Measurements from ENCODE around the gene DYNC2H1. TPM values are rescaled to one million over a fixed set of nuclear protein-coding genes. Genes with fewer than 3 reads are reported as not detected.

Gene DYNC2H1
- total RNA-seq, 4 donors from 2014 or later, result 4.7 to 14.0 (median 8.1) TPM

GRCh38 chr11:103215812-103216211 lies 106.6 kb downstream of the DYNC2H1 start:
- Histone ChIP-seq H3K27me3 (no peaks in the 10 kb centered on the region), H3K27ac (no peak overlapping the region), H3K4me1 (no peaks in the 10 kb centered on the region), H3K9me3 (no peaks in the 10 kb centered on the region), H3K36me3 (no peaks in the 10 kb centered on the region), H3K4me3 (no peak overlapping the region)
- DNase-seq, result no peak
- TF ChIP-seq CTCF (IDR thresholded peaks at IDR 0.05) (no peak), POLR2A (IDR thresholded peaks at IDR 0.05) (no peak)

- Histone ChIP-seq H3K9me3 (no peaks in the 10 kb centered on the region), H3K36me3 (no peaks in the 10 kb centered on the region), H3K27me3 (no peaks in the 10 kb centered on the region), H3K27ac (no peak overlapping the region), H3K4me3 (no peak overlapping the region), H3K4me1 (no peaks in the 10 kb centered on the region)
- DNase-seq, result no peak
- no peak for TF ChIP-seq POLR2A (IDR thresholded peaks at IDR 0.05)
- no peak for TF ChIP-seq CTCF (IDR thresholded peaks at IDR 0.05)
Measured at GRCh38 chr11:103220133-103220532, 110.9 kb downstream of the DYNC2H1 start.

GRCh38 chr11:103222806-103223205 lies 113.6 kb downstream of the DYNC2H1 start:
- H3K27me3 ChIP-seq, result no peaks in the 10 kb centered on the region
- no peak for DNase-seq
- TF ChIP-seq CTCF (IDR thresholded peaks at IDR 0.05) (no peak), POLR2A (IDR thresholded peaks at IDR 0.05) (no peak)

GRCh38 chr11:103228807-103229206 lies 119.6 kb downstream of the DYNC2H1 start:
- Histone ChIP-seq H3K4me1 (no peaks in the 10 kb centered on the region), H3K27me3 (no peaks in the 10 kb centered on the region), H3K4me3 (no peak overlapping the region), H3K36me3 (no peaks in the 10 kb centered on the region), H3K27ac (no peak overlapping the region), H3K9me3 (no peaks in the 10 kb centered on the region)
- no peak for DNase-seq
- TF ChIP-seq POLR2A (IDR thresholded peaks at IDR 0.05) (no peak), CTCF (IDR thresholded peaks at IDR 0.05) (no peak)

More at GRCh38 chr11:103222806-103223205, 113.6 kb downstream of the DYNC2H1 start:
- H3K9me3 ChIP-seq, result no peaks in the 10 kb centered on the region
- H3K4me3 ChIP-seq, result no peak overlapping the region
- H3K27ac ChIP-seq, result no peak overlapping the region
- H3K36me3 ChIP-seq, result no peaks in the 10 kb centered on the region
- no peaks in the 10 kb centered on the region for H3K4me1 ChIP-seq

- DNase-seq, result no peak
- no peaks in the 10 kb centered on the region for H3K9me3 ChIP-seq
- H3K4me1 ChIP-seq, result no peaks in the 10 kb centered on the region
- H3K36me3 ChIP-seq, result no peaks in the 10 kb centered on the region
- no peak overlapping the region for H3K27ac ChIP-seq
- H3K27me3 ChIP-seq, result no peaks in the 10 kb centered on the region
- TF ChIP-seq POLR2A (IDR thresholded peaks at IDR 0.05) (no peak), CTCF (IDR thresholded peaks at IDR 0.05) (no peak)
- no peak overlapping the region for H3K4me3 ChIP-seq
Measured at GRCh38 chr11:103234974-103235373, 125.7 kb downstream of the DYNC2H1 start.

- Histone ChIP-seq H3K36me3 (no peaks in the 10 kb centered on the region), H3K9me3 (no peaks in the 10 kb centered on the region), H3K27me3 (no peaks in the 10 kb centered on the region), H3K27ac (no peak overlapping the region), H3K4me1 (no peaks in the 10 kb centered on the region), H3K4me3 (no peak overlapping the region)
- TF ChIP-seq CTCF (IDR thresholded peaks at IDR 0.05), result no peak
- TF ChIP-seq POLR2A (IDR thresholded peaks at IDR 0.05), result no peak
- DNase-seq, result no peak
Measured at GRCh38 chr11:103241574-103241973, 132.3 kb downstream of the DYNC2H1 start.

Data from Peyer's patch (tissue), 4 donors.